Myocyte (in vitro differentiated cells): ENCODE measurements around the gene SGK1. TPM values are rescaled to one million over a fixed set of nuclear protein-coding genes. Genes with fewer than 3 reads are reported as not detected.
"Not testable (repeated sequence)": the region's sequence is repeated elsewhere in the genome, so short reads cannot be mapped to it uniquely, and the experiment has no call there.

Experiments used
- DNase-seq: peaks from one replicate; pipeline ENCODE4 v3.0.0-alpha.2; 2012; ENCODE audit warnings: low read depth
- total RNA-seq: library from RNA; depleted of rRNA; stranded (reverse); fragments of >200 nt; gene quantifications from 2 replicates; pipeline ENCODE4 v1.2.3, GENCODE V29; 2014

Gene SGK1
- total RNA-seq, 1 donor from 2014 or later: 28.0 TPM

DNA sequence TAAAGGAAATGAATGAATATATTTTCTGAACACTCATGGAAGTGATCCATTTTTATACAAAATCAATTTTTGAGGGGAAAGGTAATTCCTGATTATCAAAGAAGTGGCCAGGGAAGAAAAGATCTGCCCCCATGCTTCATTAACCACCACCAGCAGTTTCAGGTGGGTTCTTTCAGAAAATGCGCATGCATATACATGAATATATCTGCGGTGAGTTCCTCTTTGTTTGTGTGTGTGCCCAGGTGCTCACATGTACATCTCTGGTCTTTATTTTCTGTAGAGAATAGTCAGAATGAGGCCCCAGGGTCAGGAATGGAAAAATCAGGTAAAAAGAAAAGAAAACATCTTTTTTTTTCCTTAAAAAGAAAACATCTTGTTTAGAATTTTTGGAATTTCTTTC, 88.4 kb downstream of the SGK1 start:
- DNase-seq: no peak

- no peak for DNase-seq
Observed at GRCh38 chr6:134223796-134224420, 94.0 kb downstream of the SGK1 start.

GRCh38 chr6:134221250-134221649, 96.7 kb downstream of the SGK1 start:
- no peak for DNase-seq

GRCh38 chr6:134217798-134218140, 100.1 kb downstream of the SGK1 start:
- DNase-seq: no peak

DNA sequence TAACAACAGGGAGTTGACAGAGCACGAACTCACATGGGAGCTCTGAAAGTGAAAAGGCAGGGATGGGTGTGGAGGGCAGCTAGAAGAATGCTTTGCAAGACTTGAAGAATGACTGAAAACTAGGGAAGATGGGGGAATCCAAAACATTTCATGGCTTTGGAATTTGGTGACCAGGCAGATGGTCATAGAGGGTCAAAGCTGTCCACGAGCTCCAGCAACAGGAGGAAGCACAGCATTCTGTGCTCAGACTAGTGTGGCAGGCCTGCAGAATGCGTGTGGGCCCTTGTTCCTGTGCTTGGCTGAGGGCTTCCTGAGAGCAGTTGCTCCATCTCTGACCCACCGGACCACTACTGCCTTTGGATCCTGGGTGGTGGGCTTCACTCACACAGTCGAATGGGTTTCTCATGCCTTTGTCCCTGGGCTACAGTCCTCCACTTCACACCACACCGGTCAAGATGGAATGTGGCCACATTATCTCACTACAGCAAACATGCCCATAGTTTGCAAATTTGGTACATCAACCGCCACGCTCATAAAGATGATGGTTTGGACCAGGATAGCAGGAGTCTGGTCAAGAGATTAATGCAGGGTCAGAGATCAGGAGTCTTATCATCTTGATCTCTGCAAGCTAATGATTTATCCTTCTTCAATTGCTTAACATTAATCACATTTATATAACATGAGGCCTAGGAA, 100.7 kb downstream of the SGK1 start:
- no peak for DNase-seq

- no peak for DNase-seq
Observed at GRCh38 chr6:134216301-134217010, 101.5 kb downstream of the SGK1 start.

GRCh38 chr6:134213410-134213809, 104.5 kb downstream of the SGK1 start:
- not testable (repeated sequence) for DNase-seq

- no peak for DNase-seq
Observed at GRCh38 chr6:134211297-134211696, 106.6 kb downstream of the SGK1 start.

DNA sequence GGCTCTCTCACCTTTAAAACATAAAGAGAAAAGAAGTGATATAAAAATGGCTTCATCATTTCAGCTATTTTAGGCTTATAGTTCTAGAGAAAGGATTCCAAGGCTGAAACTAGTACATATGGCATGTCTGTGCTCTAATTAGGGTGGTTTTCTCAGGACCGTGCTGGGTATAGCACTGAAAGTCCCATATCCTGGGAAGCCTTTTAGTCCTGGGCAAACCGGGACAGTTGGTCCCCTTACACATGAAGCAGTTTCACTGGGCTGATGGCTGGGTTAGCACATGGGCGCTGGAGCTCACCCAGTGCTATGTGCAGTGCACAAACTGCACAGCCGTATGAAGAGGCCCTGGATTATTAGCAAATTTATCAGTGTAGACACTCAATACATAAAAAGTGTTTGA, 110.5 kb downstream of the SGK1 start:
- DNase-seq: no peak

DNA sequence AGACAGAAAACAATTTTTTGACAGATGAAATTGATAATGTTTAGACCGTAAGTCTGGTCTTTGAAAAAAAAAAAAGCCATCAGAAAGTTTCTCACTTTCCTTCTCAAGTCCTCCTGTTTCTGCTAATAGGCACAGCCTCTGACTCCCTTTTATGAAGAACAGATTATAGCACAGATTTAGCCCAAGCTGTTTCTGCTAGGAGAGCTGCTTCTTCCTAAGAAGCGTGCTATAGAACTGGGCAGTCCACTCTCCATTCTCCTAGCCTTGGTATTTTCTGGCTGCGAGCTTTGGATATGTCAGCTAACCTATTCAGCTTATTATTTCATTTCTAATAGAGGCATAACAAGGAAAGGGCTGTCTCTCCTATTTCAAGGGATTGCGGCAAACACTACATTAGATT, 112.5 kb downstream of the SGK1 start:
- no peak for DNase-seq

GRCh38 chr6:134204759-134205158, 113.2 kb downstream of the SGK1 start:
- not testable (repeated sequence) for DNase-seq

- no peak for DNase-seq
Observed at GRCh38 chr6:134204031-134204430, 113.9 kb downstream of the SGK1 start.

GRCh38 chr6:134201716-134202115, 116.2 kb downstream of the SGK1 start:
- no peak for DNase-seq

GRCh38 chr6:134199848-134200606, 117.9 kb downstream of the SGK1 start:
- no peak for DNase-seq

DNA sequence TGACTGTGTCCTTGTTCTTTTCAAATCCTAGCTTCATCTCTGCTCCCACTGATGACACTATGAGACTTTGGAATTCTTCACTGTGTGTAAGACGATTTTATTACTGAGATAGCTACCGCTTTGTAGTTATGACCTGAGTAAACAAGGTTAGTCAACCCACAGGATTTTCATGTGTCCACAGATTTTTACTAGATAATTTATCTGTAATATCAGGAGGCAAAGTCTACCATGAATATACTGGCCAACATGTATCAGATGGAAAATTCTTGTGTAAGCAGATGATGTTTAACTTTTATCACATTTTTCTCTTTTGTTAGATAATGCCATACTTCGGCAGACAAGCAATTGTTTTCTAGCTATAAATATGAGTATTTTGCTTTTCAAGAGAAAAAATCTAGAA, 119.8 kb downstream of the SGK1 start:
- no peak for DNase-seq

GRCh38 chr6:134197685-134198084, 120.2 kb downstream of the SGK1 start:
- not testable (repeated sequence) for DNase-seq

DNA sequence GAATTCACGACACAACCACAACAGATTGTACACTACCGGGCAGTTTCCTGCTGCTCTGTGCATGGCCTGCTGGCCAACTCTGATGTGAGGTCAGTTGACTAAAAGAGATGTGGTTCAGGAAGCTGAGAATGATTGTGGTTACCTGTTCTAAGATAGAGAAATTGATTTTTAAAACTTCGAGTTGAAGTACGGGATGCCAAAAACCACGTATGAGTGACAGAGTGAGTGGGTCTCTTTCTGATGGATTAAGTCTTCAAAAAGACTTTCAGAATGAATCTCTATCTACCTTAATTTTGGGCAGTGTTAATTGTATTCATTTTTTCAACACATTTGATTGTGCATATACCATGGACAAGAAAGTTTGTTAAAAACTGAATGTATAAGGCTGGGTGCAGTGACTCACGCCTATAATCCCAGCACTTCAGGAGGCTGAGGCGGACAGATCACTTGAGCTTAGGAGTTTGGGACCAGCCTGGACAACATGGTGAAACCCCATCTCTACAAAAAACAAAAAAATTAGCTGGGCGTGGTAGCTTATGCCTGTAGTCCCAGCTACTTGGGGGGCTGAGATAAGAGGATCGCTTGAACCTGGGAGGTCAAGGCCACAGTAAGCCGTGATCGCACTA, 121.2 kb downstream of the SGK1 start:
- DNase-seq: peak; percentile 22

GRCh38 chr6:134195985-134196384, 121.9 kb downstream of the SGK1 start:
- no peak for DNase-seq

DNA sequence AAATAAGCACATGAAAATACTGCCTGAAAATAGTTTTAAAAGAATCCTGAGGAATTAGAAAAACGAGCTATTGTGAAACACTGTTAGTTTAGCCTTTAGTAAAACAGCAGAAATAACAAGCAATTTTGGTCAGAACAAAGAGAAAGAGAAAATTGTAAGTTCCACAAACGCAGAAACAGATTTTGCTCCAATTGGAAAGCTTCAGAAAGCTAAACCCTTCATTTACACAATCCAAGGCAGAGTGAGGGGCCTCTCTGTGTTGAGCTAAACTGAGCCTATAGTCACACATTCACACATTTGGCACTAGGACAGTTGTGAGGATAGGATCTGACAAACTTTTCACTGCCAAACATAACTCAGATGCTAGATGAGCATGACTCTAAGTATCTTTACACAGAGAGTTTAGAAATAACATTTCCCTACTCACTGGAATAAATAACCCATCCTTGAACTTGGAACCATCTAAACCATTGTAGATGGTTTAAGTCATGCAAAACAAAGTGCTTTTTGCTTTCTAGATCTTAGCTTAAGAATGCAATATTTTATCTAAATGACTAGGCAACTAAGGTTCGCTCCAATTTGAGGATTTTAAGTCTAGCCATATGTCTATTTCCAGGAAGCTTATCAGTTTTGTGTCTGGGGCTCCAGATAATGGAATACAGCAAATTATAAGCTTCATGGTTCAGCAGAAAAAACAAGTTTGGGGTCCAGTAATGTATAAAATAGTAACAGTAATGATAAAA, 122.6 kb downstream of the SGK1 start:
- DNase-seq: no peak
